ENCODE data around the gene CAPN14.
A peak's percentile ranks its signal among the peaks of the same experiment; 100 is the strongest.

CAPN14 gene

DNA sequence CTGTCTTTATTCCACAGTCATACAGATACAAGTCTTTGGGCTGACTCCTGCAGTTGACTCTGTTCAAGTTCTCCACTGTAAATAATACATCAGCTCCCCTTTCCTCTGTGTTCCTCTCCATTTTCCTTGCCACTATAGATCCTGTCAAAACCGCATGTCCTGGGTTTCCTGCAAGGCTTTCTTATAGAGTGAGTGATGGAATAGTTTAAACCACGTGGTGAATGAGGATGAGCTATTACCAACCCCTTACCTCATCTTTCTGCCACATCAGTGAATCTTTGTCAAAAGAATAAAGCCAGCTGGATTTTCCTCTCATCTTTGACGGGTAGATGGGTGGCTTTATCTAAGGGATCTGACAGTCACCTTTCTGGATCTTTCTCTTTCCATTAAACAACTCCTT is 75.2 kb downstream of the CAPN14 start:
- DNase-seq (ENCODE audit: low read depth), result no peak
- TF ChIP-seq, protein P1, sequence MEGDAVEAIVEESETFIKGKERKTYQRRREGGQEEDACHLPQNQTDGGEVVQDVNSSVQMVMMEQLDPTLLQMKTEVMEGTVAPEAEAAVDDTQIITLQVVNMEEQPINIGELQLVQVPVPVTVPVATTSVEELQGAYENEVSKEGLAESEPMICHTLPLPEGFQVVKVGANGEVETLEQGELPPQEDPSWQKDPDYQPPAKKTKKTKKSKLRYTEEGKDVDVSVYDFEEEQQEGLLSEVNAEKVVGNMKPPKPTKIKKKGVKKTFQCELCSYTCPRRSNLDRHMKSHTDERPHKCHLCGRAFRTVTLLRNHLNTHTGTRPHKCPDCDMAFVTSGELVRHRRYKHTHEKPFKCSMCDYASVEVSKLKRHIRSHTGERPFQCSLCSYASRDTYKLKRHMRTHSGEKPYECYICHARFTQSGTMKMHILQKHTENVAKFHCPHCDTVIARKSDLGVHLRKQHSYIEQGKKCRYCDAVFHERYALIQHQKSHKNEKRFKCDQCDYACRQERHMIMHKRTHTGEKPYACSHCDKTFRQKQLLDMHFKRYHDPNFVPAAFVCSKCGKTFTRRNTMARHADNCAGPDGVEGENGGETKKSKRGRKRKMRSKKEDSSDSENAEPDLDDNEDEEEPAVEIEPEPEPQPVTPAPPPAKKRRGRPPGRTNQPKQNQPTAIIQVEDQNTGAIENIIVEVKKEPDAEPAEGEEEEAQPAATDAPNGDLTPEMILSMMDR (conservative IDR thresholded peaks at IDR 0.05; ENCODE audit: low read length), result no peak
- H3K4me3 ChIP-seq (ENCODE audit: low read length), result no peak overlapping the region

- no peak for DNase-seq (ENCODE audit: low read depth)
- TF ChIP-seq, protein P1 (conservative IDR thresholded peaks at IDR 0.05; ENCODE audit: low read length), result no peak
- no peak overlapping the region for H3K4me3 ChIP-seq (ENCODE audit: low read length)
These were observed 75.8 kb downstream of the CAPN14 start for GRCh38 chr2:31141443-31142085.

- TF ChIP-seq, protein P1 (conservative IDR thresholded peaks at IDR 0.05; ENCODE audit: low read length), result no peak
- no peak overlapping the region for H3K4me3 ChIP-seq (ENCODE audit: low read length)
- peak; percentile 3 for DNase-seq (ENCODE audit: low read depth)
These were observed 77.2 kb downstream of the CAPN14 start for GRCh38 chr2:31140151-31140550.

- DNase-seq (ENCODE audit: low read depth), result no peak
- TF ChIP-seq, protein P1 (conservative IDR thresholded peaks at IDR 0.05; ENCODE audit: low read length), result no peak
- no peak overlapping the region for H3K4me3 ChIP-seq (ENCODE audit: low read length)
These were observed 77.6 kb downstream of the CAPN14 start for GRCh38 chr2:31139671-31140070.

DNA sequence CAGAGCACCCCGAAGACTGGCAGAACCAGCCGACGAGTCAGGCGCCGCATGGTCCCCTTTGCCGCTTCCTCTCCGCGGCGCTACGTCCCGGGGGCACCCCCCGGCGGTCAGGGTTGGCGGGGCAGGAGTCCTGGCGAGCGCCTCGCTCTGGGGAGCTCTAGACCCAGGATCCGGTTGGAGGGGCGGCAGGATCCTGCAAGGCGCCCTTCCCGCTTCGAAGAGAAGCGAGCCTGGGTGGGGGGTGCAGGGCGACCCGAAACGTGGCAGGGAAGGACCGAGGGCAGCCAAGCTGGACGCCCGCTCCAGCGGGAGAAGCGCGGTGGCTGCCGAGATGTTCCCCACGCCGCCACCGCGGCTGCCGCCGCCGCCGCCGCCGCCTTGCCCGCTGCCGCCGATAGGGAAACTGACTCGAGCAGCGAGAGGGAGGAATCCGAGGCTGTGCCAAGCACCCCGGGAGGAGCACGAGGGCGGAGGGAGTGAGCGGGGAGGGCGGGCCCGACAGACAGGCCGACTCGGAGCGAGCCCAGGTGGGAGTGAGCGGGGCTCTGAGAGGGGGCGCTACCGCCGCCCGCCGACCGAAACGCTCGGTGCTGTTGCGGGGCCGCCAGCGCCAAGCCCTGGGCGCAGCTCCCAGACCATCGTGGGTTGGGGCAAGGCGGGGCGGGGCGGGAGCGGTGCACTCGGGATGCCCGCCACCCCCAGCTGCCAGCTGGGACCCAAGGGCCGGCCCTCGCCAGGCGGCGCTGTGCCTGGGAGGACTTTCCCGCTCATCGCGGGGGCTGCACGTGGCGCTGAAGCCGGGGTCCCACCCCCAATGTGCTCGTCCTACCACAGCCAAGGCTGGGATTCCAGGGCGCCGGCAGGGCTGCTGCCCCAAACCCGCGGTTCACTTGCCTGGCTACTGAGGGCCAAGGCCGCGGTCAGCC is 79.0 kb downstream of the CAPN14 start, which contains the start of gene GALNT14:
GALNT14 (minus strand) TSS at position 404 of the 926 bp plus-strand sequence; CDS start at position 50, 354 bp downstream.
- peak; percentile 20 for DNase-seq (ENCODE audit: low read depth)
- TF ChIP-seq, protein P1 (conservative IDR thresholded peaks at IDR 0.05; ENCODE audit: low read length), result peak; percentile 39
- peak within 1 kb of the TSS; percentile 52 for H3K4me3 ChIP-seq (ENCODE audit: low read length)

DNA sequence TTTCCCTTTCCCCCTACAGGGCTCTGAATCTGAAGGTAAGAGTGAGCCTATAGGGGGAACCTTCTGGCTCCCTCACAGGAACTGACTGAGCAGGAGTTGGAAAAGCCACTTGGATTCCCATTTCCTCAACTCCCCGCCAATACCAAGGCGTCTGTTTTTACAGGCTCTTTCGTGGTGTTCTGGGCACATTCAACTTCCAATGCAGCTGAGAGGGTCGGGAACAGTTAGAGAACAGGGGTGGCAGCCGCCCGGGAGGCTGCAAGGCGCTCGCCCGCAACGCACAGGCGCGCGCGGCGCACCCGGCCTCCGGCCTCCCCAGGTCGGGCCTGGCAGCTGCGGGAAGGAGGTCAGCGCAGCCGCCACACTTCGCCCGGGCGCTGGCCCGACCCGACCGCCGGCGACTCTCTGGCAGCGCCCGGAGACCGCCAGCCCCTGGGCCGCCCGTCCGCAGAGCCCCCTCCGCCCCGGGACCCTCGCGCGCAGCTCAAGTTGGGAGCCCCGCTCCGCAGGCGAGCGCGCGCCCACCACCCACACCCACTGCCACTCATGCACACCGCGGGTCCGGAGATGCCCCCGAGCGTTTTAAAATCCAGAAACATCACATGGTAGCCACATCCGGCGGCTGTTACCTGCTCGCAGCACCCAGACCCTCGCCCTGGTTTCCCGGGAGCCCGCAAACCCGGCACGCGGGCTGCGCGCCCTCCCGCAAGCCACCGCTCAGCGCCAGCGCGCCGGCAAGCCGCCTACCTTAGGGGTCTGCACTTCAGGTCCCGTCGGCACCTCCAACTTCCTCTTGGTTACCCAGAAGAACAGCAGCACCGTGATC is 79.9 kb downstream of the CAPN14 start:
- TF ChIP-seq, protein P1 (conservative IDR thresholded peaks at IDR 0.05; ENCODE audit: low read length), result no peak
- peak overlapping the region; percentile 52 for H3K4me3 ChIP-seq (ENCODE audit: low read length)
- DNase-seq (ENCODE audit: low read depth), result no peak
